GM12878 (cell line): ENCODE measurements around the gene SYNM. TPM values are rescaled to one million over a fixed set of nuclear protein-coding genes. Genes with fewer than 3 reads are reported as not detected.

ENCODE experiments used
- ATAC-seq: fragments of 200-7000 bp; cut with Tn5 transposase; 3 replicates; pipeline ENCODE4 v1.9.1; 2020; ENCODE audit warnings: mild to moderate bottlenecking, moderate library complexity
- BruUV-seq: library from RNA; stranded (reverse); fragments of 400-500 nt; replicated peaks from 2 replicates; lab custom pipeline; 2021; lab: Mats Ljungman, UMichigan
- CTCF ChIA-PET: fragments of 300-600 bp; sonication (Branson Sonifier 250); formaldehyde crosslinking; extraction: SDS; loops from one replicate; lab custom pipeline; 2021; ENCODE audit warnings: inconsistent platforms; lab: Yijun Ruan, JAX
- POLR2A ChIA-PET: fragments of 350-600 bp; formaldehyde crosslinking; extraction: SDS; loops from one replicate; lab custom pipeline; 2021; ENCODE audit warnings: inconsistent platforms; lab: Charles Lee
- RAD21 ChIA-PET: fragments of 300-600 bp; sonication (Branson Sonifier 250); formaldehyde crosslinking; loops from one replicate; lab custom pipeline; 2023; ENCODE audit warnings: antibody characterized with exemption; ENCODE audit not compliant: unreplicated experiment; lab: Charles Lee
- SMC1A ChIA-PET: fragments of 300-600 bp; sonication (Branson Sonifier 250); formaldehyde crosslinking; loops from one replicate; lab custom pipeline; 2023; ENCODE audit not compliant: unreplicated experiment, uncharacterized antibody; lab: Charles Lee
- DNase-seq: peaks from one replicate; pipeline ENCODE4 v3.0.0-alpha.2; 2011; ENCODE audit warnings: low read depth, low spot score
- FAIRE-seq: peaks from 3 replicates; lab custom pipeline; 2011; peaks lifted over from hg19 to GRCh38; lab: Jason Lieb, UNC
- H2AFZ ChIP-seq: 2 replicates; pipeline ENCODE4 v1.6.0; 2011; ENCODE audit warnings: low read depth, low read length, control low read depth; ENCODE audit not compliant: control insufficient read depth
- H3K27ac ChIP-seq: 2 replicates; pipeline ENCODE4 v1.5.1; 2011; ENCODE audit warnings: control low read depth; ENCODE audit not compliant: control insufficient read depth, insufficient read depth
- H3K27me3 ChIP-seq, 2 experiments: replicated peaks in 1 of 2; 2 replicates each; pipeline versions ENCODE4 v1.6.0 to v1.6.1; 2011; ENCODE audit warnings: low read length in 1 of 2; ENCODE audit not compliant: control insufficient read depth in 2 of 2, insufficient read depth in 2 of 2
- H3K36me3 ChIP-seq, 2 experiments: 2 replicates each; pipeline ENCODE4 v1.5.1; 2011; ENCODE audit warnings: low read length in 1 of 2; ENCODE audit not compliant: control insufficient read depth in 2 of 2, insufficient read depth in 2 of 2
- H3K4me1 ChIP-seq: 2 replicates; pipeline ENCODE4 v1.6.1; 2011; ENCODE audit warnings: mild to moderate bottlenecking, low read length, moderate library complexity, mixed read lengths; ENCODE audit not compliant: control insufficient read depth, insufficient read depth
- H3K4me2 ChIP-seq: 2 replicates; pipeline ENCODE4 v1.6.0; 2011; ENCODE audit warnings: control low read depth; ENCODE audit not compliant: control insufficient read depth, insufficient read depth
- H3K4me3 ChIP-seq: fragments of 200-600 bp; sonication (generic); 2 replicates; pipeline ENCODE4 v1.5.1; 2016
- H3K79me2 ChIP-seq: 2 replicates; pipeline ENCODE4 v1.6.0; 2011; ENCODE audit warnings: low read length; ENCODE audit not compliant: control insufficient read depth, insufficient read depth
- H3K9ac ChIP-seq: 2 replicates; pipeline ENCODE4 v1.8.0; 2011; ENCODE audit warnings: low read length, control low read depth, mixed read lengths; ENCODE audit not compliant: control insufficient read depth, insufficient read depth
- H3K9me3 ChIP-seq: replicated peaks from 3 replicates; pipeline ENCODE4 v1.5.1; 2011; ENCODE audit warnings: mild to moderate bottlenecking, low read length; ENCODE audit not compliant: control insufficient read depth, insufficient read depth
- H4K20me1 ChIP-seq: 2 replicates; pipeline ENCODE4 v1.6.0; 2011; ENCODE audit not compliant: control insufficient read depth, insufficient read depth
- CHD4 ChIP-seq: fragments of 200-600 bp; sonication (generic); IDR thresholded peaks from 2 replicates; pipeline ENCODE4 v1.6.1; 2016; ENCODE audit warnings: mild to moderate bottlenecking
- ETV6 ChIP-seq, 2 experiments: fragments of 450-650 bp in 1 of 2; IDR thresholded peaks in 1 of 2; conservative IDR thresholded peaks in 1 of 2; 2 replicates each; pipeline ENCODE4 v1.6.1; 2014; ENCODE audit warnings: antibody characterized with exemption in 1 of 2, borderline replicate concordance in 1 of 2, low read depth in 1 of 2, mild to moderate bottlenecking in 1 of 2, moderate library complexity in 1 of 2
- IRF4 ChIP-seq: IDR thresholded peaks from 2 replicates; pipeline ENCODE4 v1.6.1; 2011; ENCODE audit warnings: low read depth, low read length
- KLF5 ChIP-seq: fragments of 450-650 bp; IDR thresholded peaks from 2 replicates; pipeline ENCODE4 v1.6.1; 2014; ENCODE audit warnings: mild to moderate bottlenecking; ENCODE audit not compliant: partially characterized antibody
- MEF2A ChIP-seq: IDR thresholded peaks from 2 replicates; pipeline ENCODE4 v1.6.1; 2011; ENCODE audit warnings: low read depth, mild to moderate bottlenecking, low read length, moderate library complexity; ENCODE audit not compliant: insufficient read depth
- NR2F1 ChIP-seq: fragments of 450-650 bp; conservative IDR thresholded peaks from 2 replicates; pipeline ENCODE4 v1.6.1; 2017; ENCODE audit warnings: mild to moderate bottlenecking
- RAD21 ChIP-seq: IDR thresholded peaks from 2 replicates; pipeline ENCODE4 v1.6.1; 2011; ENCODE audit warnings: mild to moderate bottlenecking, low read depth, low read length, moderate library complexity; ENCODE audit not compliant: insufficient read depth
- SMAD5 ChIP-seq: IDR thresholded peaks from 2 replicates; pipeline ENCODE4 v1.6.1; 2016; ENCODE audit warnings: antibody characterized with exemption, low read depth
- STAT1 ChIP-seq: fragments of 450-650 bp; conservative IDR thresholded peaks from 2 replicates; pipeline ENCODE4 v1.6.1; 2014; ENCODE audit warnings: antibody characterized with exemption, mild to moderate bottlenecking
- TCF12 ChIP-seq: IDR thresholded peaks from 2 replicates; pipeline ENCODE4 v1.6.1; 2011; ENCODE audit warnings: low read depth, mild to moderate bottlenecking, low read length
- TCF7 ChIP-seq: IDR thresholded peaks from 2 replicates; pipeline ENCODE4 v1.6.1; 2014; ENCODE audit warnings: antibody characterized with exemption, borderline replicate concordance
- ZNF217 ChIP-seq: fragments of 450-650 bp; IDR thresholded peaks from 2 replicates; pipeline ENCODE4 v1.6.1; 2017; ENCODE audit warnings: antibody characterized with exemption, mild to moderate bottlenecking
- WGBS: methylation state at CpG from one replicate; pipeline ENCODE4 v1.1.6; 2016; ENCODE audit warnings: low lambda C conversion rate; ENCODE audit not compliant: insufficient replicate concordance, insufficient coverage; ENCODE audit errors: missing lambda C conversion rate; 5-methylcytosine and 5-hydroxymethylcytosine counted together
- in situ Hi-C: fragments of 300-500 bp; cut with MboI; formaldehyde crosslinking; loops from 9 replicates; pipeline ENCODE4 v1.14.3; 2018; ENCODE audit warnings: mixed read lengths
- intact Hi-C: fragments of 100-400 bp; cut with micrococcal nuclease; formaldehyde crosslinking; loops from one replicate; pipeline ENCODE4 v1.14.2; 2022; ENCODE audit not compliant: unreplicated experiment
- polyA plus RNA-seq, 11 experiments: library from polyadenylated mRNA; depleted of rRNA in 4 of 11; unstranded in 6 of 11; stranded (reverse) in 5 of 11; fragments of >200 nt; fragmentation: Nextera tagmentation in 4 of 11; fragmentation: Illumina TruSeq in 1 of 11; extraction: Ambion mirVana in 4 of 11; extraction: Trizol in 1 of 11; gene quantifications; 1 replicate in 1 of 11; 2 replicates in 10 of 11; pipeline versions ENCODE4 v1.2.1 to v1.2.3, GENCODE V29; 2011 to 2016; ENCODE audit warnings: inconsistent platforms in 2 of 11, missing spikeins in 2 of 11, low read depth in 1 of 11
- total RNA-seq, 4 experiments: library from RNA; depleted of rRNA in 3 of 4; stranded (reverse); fragments of >200 nt in 3 of 4; fragmentation: Illumina TruSeq in 1 of 4; extraction: Trizol in 1 of 4; gene quantifications; 2 replicates each; pipeline versions ENCODE4 v1.2.1 to v1.2.3, GENCODE V29; 2013 to 2021
- TF ChIP-seq, protein P1 (sequence below): fragments of 450-650 bp; IDR thresholded peaks from 2 replicates; pipeline ENCODE4 v1.6.1; 2017; ENCODE audit warnings: mild to moderate bottlenecking, moderate library complexity
- TF ChIP-seq, protein P2 (sequence below): IDR thresholded peaks from 2 replicates; pipeline ENCODE4 v1.6.1; 2011; ENCODE audit warnings: low read depth, low read length, improper control_type of control experiment, borderline replicate concordance
- TF ChIP-seq, protein P3 (sequence below): IDR thresholded peaks from 2 replicates; pipeline ENCODE4 v1.6.1; 2011; ENCODE audit warnings: borderline replicate concordance, low read depth, mild to moderate bottlenecking, moderate library complexity, mixed read lengths, low read length; ENCODE audit not compliant: insufficient read depth; ENCODE audit errors: extremely low read length

Gene SYNM
- total and polyA plus RNA-seq, 10 of the 15 experiments (the other 5 are each of a cell fraction or from before 2014, with no cell fraction given), result 0.05 to 1.1 (median 0.89) TPM; not detected in 1

DNA sequence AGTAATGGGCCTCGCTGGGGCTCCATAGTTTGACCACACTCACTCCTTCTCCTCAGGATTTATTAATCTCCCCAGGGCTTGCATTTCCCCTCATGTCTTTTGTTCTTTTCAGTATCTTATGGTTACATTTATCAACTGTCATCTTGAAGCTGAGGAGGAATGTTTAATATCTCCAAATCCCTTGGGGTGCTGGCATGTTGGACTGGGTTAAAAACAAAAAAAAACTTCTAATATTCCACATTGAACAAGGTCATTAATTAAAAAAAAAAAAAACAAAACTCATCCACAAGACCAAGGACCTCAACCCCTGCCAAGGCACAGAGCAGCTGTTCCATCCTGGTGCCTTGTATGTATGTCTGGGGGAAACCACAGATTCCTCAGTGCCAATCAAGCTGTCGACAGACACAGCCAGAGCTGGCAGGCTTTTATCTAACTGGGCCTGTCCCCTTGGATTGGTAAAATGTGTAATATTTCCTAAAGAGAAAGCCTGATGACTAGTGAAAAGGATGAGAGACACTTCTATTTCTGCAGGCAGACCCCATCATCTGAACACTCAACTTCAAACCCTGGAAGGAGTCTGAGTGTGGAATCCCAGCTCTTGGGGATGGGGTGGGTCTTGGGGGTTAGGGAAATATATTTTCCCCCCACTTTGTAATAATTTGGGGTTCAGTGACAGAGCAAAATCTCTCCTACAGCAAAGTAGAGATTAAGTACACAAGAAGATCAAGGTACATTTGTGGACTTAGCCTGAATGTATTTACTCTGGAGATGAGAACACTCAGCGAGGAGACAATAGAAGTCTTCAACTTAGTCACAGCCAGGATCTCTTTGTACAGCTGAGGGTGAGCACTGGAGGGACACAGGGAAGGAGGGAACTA lies 75.4 kb downstream of the SYNM start (continued):
- TF ChIP-seq ETV6 (conservative IDR thresholded peaks at IDR 0.05 in 1 of 2, IDR thresholded peaks at IDR 0.05 in 1 of 2; ENCODE audit: borderline replicate concordance in 1 of 2, low read depth in 1 of 2) (no peak), NR2F1 (no peak), ZNF217 (no peak), SMAD5 (no peak)
- TF ChIP-seq, protein P1, sequence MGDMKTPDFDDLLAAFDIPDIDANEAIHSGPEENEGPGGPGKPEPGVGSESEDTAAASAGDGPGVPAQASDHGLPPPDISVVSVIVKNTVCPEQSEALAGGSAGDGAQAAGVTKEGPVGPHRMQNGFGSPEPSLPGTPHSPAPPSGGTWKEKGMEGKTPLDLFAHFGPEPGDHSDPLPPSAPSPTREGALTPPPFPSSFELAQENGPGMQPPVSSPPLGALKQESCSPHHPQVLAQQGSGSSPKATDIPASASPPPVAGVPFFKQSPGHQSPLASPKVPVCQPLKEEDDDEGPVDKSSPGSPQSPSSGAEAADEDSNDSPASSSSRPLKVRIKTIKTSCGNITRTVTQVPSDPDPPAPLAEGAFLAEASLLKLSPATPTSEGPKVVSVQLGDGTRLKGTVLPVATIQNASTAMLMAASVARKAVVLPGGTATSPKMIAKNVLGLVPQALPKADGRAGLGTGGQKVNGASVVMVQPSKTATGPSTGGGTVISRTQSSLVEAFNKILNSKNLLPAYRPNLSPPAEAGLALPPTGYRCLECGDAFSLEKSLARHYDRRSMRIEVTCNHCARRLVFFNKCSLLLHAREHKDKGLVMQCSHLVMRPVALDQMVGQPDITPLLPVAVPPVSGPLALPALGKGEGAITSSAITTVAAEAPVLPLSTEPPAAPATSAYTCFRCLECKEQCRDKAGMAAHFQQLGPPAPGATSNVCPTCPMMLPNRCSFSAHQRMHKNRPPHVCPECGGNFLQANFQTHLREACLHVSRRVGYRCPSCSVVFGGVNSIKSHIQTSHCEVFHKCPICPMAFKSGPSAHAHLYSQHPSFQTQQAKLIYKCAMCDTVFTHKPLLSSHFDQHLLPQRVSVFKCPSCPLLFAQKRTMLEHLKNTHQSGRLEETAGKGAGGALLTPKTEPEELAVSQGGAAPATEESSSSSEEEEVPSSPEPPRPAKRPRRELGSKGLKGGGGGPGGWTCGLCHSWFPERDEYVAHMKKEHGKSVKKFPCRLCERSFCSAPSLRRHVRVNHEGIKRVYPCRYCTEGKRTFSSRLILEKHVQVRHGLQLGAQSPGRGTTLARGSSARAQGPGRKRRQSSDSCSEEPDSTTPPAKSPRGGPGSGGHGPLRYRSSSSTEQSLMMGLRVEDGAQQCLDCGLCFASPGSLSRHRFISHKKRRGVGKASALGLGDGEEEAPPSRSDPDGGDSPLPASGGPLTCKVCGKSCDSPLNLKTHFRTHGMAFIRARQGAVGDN, result no peak
- TF ChIP-seq, protein P2, sequence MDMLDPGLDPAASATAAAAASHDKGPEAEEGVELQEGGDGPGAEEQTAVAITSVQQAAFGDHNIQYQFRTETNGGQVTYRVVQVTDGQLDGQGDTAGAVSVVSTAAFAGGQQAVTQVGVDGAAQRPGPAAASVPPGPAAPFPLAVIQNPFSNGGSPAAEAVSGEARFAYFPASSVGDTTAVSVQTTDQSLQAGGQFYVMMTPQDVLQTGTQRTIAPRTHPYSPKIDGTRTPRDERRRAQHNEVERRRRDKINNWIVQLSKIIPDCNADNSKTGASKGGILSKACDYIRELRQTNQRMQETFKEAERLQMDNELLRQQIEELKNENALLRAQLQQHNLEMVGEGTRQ, result no peak
- TF ChIP-seq, all 136 proteins: peak for 0

DNA sequence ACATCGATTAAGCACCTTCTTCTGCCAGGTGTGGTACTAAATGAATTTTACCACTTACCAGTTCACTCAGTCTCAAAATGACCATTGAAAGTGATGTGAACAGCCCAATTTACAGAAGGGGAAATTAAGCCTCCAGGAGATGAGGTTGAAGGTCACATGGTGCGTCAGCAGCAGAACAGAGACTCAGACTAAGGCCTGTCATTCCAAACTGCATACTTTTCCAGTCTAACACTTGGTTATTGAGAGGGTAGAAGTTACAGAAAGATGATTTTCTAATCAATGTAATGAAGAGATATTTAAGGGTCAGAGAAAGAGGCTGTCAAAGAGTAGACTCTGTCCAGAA lies 76.1 kb downstream of the SYNM start:
- SMC1A ChIA-PET, result no interaction called here
- Histone ChIP-seq H3K4me2 (no peak overlapping the region), H3K9ac (no peak overlapping the region), H3K4me1 (no peaks in the 10 kb centered on the region), H3K4me3 (no peak overlapping the region), H4K20me1 (no peaks in the 10 kb centered on the region), H3K27ac (no peak overlapping the region), H3K27me3 (no peaks in the 10 kb centered on the region), H3K36me3 (no peaks in the 10 kb centered on the region), H3K79me2 (no peaks in the 10 kb centered on the region), H2AFZ (no peak overlapping the region), H3K9me3 (no peaks in the 10 kb centered on the region)
- POLR2A ChIA-PET, result interaction anchor here (0.7 kb wide), 1 partner anchor 13 kb away, joined by 3 read pairs; no protein-coding TSS in a partner anchor
- intact Hi-C loops (no loop called here), in situ Hi-C loops (no loop called here)
- ATAC-seq, result no peak
- CTCF ChIA-PET, result no interaction called here
- no peak for FAIRE-seq
- RAD21 ChIA-PET, result no interaction called here
- WGBS, result 42% methylated on average over 2 of the region's 2 CpGs
- no peak for DNase-seq
- no TSS peak for BruUV-seq
- TF ChIP-seq CHD4, result no peak
- TF ChIP-seq TCF7, result no peak
- no peak for TF ChIP-seq IRF4
- TF ChIP-seq TCF12, result no peak
- TF ChIP-seq, protein P3, sequence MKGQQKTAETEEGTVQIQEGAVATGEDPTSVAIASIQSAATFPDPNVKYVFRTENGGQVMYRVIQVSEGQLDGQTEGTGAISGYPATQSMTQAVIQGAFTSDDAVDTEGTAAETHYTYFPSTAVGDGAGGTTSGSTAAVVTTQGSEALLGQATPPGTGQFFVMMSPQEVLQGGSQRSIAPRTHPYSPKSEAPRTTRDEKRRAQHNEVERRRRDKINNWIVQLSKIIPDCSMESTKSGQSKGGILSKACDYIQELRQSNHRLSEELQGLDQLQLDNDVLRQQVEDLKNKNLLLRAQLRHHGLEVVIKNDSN, result no peak
- no peak for TF ChIP-seq RAD21
- no peak for TF ChIP-seq STAT1
- TF ChIP-seq MEF2A, result no peak
- no peak for TF ChIP-seq KLF5
